K562 (cell line): ENCODE data around the gene CSTB.

Experiments
- CBFA2T3 ChIP-seq: fragments of 450-650 bp; IDR thresholded peaks from 2 replicates; pipeline ENCODE4 v1.6.1; 2017
- CCNT2 ChIP-seq: IDR thresholded peaks from 2 replicates; pipeline ENCODE4 v1.6.1; 2011; ENCODE audit warnings: borderline replicate concordance, low read depth, mild to moderate bottlenecking, moderate library complexity, mixed read lengths, low read length; ENCODE audit not compliant: insufficient read length; ENCODE audit errors: extremely low read depth
- DLX4 ChIP-seq: fragments of 250-450 bp; sonication (Bioruptor Pico); IDR thresholded peaks from 2 replicates; pipeline ENCODE4 v1.6.1; 2021; ENCODE audit warnings: mild to moderate bottlenecking
- MCM2 ChIP-seq: fragments of 450-650 bp; IDR thresholded peaks from 2 replicates; pipeline ENCODE4 v1.6.1; 2017; ENCODE audit warnings: low read depth, mild to moderate bottlenecking
- MLLT1 ChIP-seq, 2 experiments: fragments of 450-650 bp; IDR thresholded peaks; 2 replicates each; pipeline ENCODE4 v1.6.1; 2016
- NCOA6 ChIP-seq: fragments of 450-650 bp; IDR thresholded peaks from 2 replicates; pipeline ENCODE4 v1.6.1; 2017; ENCODE audit warnings: mild to moderate bottlenecking
- RFX5 ChIP-seq: IDR thresholded peaks from 2 replicates; pipeline ENCODE4 v1.6.1; 2011; ENCODE audit warnings: low read depth, mild to moderate bottlenecking, improper control_type of control experiment, low read length
- TFE3 ChIP-seq: fragments of 450-650 bp; formaldehyde crosslinking; IDR thresholded peaks from 2 replicates; pipeline ENCODE4 v1.4.0; 2020; ENCODE audit warnings: mild to moderate bottlenecking, mixed read lengths
- ZNF398 ChIP-seq: fragments of 250-450 bp; sonication (Bioruptor Pico); IDR thresholded peaks from 2 replicates; pipeline ENCODE4 v1.8.0; 2021; ENCODE audit warnings: moderate library complexity, mild to moderate bottlenecking, inconsistent platforms

GRCh38 chr21:43794311-43794710 is 18.2 kb upstream of the CSTB start:
- TF ChIP-seq RFX5 (no peak), NCOA6 (no peak), CCNT2 (no peak), ZNF398 (CRISPR knock-in tag) (no peak), MLLT1 (IDR thresholded peaks at IDR 0.05) (no peak), DLX4 (CRISPR knock-in tag) (no peak), TFE3 (CRISPR knock-in tag) (no peak), MCM2 (no peak), CBFA2T3 (no peak)
